GM12872 (cell line): ENCODE data around the gene DCLRE1C.

Experiments used
- CTCF ChIP-seq: IDR thresholded peaks from 3 replicates; pipeline ENCODE4 v1.5.1; 2011; ENCODE audit warnings: low read depth, mild to moderate bottlenecking, low read length, moderate library complexity; ENCODE audit not compliant: insufficient read depth

The DCLRE1C gene

GRCh38 chr10:14879124-14879927, 74.6 kb downstream of the DCLRE1C start:
- TF ChIP-seq CTCF: no peak

- TF ChIP-seq CTCF: no peak
Measured at GRCh38 chr10:14878266-14879123, 75.4 kb downstream of the DCLRE1C start, which contains the start of gene SUV39H2. SUV39H2 (plus strand) TSS chr10:14878866; CDS start chr10:14878889, 23 bp downstream.

DNA sequence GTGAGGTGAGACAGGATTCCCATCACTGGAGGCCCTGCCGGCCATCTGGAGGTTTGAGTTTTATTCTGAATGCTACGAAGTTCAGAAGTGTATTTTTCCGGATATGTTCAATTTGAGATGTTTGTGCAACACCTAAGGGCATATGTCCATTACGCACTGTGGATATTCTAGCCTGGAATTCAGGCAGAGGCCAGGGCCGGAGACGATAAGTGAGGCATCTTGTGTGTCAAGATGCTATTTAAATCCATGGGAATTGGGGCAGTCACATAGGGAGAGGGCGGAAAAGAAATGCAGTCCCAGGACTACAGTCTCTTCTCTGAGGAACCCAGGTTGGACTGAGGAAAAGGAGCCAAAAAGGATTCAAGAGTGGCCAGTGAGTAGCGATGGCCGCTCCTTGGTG, 77.1 kb downstream of the DCLRE1C start:
- TF ChIP-seq CTCF: no peak

GRCh38 chr10:14875941-14876340, 78.0 kb downstream of the DCLRE1C start:
- TF ChIP-seq CTCF: no peak

DNA sequence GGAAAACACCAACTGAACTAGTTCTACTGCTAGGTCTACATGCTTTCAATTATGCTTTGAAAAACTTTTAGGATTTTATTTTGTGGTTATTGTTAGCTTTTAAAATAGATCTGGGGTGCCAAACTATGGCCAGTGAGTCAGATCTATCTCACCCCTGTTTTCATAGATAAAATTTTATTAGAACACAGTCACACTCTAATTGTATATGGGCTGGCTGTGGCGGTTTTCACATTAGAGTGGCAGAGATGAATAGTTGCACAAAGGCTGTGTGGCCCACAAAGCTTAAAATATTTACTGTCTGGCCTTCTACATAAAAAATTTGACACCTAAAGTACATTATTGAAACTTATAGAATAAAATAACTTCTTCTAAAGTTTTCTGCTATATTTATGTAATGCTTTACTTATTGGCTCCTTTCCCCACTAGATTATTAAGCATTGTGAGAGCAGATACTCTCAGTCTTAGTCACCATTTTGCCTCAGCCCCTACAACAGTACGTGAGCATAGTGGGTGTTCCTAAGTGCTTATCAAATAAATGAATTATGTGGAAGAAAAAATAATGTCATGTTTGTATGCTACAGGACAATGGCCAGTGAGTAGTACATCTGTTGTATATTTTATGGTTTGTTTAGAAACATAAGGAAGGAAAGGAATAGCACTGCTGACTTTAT, 80.7 kb downstream of the DCLRE1C start:
- no peak for TF ChIP-seq CTCF

GRCh38 chr10:14860791-14861190, 93.1 kb downstream of the DCLRE1C start:
- TF ChIP-seq CTCF: no peak

DNA sequence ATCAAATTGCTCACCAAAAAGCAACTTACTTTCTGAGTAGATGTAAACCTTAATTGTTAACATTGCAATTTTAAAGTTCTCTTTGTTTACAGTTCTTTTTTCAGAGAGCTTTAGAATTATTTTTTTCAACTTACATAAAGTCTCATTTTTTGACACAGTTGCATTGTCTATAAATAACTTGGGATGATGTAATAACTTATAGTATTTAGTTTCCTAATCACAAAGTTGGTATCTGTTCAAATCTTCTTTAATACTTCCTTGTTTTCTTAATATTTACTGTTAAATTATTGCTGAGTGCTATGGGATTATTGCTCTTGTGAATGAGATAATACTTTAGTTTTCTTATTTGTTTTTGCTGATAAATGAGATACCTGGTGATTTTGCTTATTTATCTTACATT, 94.1 kb downstream of the DCLRE1C start:
- no peak for TF ChIP-seq CTCF
